Measurements from ENCODE around the gene TRIM69.

TRIM69 gene

DNA sequence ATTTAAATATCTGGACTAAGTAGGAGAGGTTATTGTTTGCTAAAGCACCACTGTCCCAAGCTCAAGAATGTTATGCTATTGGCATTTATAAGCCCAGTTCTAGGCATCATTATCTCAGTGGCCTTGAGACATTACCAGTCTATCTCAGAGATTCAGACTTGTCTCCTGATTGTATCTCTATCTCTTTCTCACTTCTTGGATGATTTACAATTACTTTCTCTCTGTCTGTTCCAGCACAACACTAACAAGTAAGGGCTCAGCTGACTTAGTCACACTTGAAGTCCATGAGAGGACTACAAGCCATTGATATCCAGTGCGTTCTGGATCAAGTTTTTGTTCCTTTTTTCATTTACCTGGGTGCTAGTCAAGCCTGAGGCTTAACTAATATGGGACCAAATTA lies 60.2 kb downstream of the TRIM69 start:
- no peak overlapping the region for H3K4me3 ChIP-seq (replicated peaks; ENCODE audit: low read depth, low read length)
- no peak for DNase-seq (ENCODE audit: extremely low read depth, low read depth)
- TF ChIP-seq, protein P1, sequence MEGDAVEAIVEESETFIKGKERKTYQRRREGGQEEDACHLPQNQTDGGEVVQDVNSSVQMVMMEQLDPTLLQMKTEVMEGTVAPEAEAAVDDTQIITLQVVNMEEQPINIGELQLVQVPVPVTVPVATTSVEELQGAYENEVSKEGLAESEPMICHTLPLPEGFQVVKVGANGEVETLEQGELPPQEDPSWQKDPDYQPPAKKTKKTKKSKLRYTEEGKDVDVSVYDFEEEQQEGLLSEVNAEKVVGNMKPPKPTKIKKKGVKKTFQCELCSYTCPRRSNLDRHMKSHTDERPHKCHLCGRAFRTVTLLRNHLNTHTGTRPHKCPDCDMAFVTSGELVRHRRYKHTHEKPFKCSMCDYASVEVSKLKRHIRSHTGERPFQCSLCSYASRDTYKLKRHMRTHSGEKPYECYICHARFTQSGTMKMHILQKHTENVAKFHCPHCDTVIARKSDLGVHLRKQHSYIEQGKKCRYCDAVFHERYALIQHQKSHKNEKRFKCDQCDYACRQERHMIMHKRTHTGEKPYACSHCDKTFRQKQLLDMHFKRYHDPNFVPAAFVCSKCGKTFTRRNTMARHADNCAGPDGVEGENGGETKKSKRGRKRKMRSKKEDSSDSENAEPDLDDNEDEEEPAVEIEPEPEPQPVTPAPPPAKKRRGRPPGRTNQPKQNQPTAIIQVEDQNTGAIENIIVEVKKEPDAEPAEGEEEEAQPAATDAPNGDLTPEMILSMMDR (IDR thresholded peaks at IDR 0.05; ENCODE audit: low read depth, low read length, missing control alignments), result no peak

GRCh38 chr15:44798826-44799225 lies 62.5 kb downstream of the TRIM69 start:
- H3K4me3 ChIP-seq (replicated peaks; ENCODE audit: low read depth, low read length), result no peak overlapping the region
- TF ChIP-seq, protein P1 (IDR thresholded peaks at IDR 0.05; ENCODE audit: low read depth, low read length, missing control alignments), result peak; percentile 12
- no peak for DNase-seq (ENCODE audit: extremely low read depth, low read depth)

GRCh38 chr15:44801364-44801763 lies 65.0 kb downstream of the TRIM69 start:
- TF ChIP-seq, protein P1 (IDR thresholded peaks at IDR 0.05; ENCODE audit: low read depth, low read length, missing control alignments), result no peak
- no peak overlapping the region for H3K4me3 ChIP-seq (replicated peaks; ENCODE audit: low read depth, low read length)
- no peak for DNase-seq (ENCODE audit: extremely low read depth, low read depth)

DNA sequence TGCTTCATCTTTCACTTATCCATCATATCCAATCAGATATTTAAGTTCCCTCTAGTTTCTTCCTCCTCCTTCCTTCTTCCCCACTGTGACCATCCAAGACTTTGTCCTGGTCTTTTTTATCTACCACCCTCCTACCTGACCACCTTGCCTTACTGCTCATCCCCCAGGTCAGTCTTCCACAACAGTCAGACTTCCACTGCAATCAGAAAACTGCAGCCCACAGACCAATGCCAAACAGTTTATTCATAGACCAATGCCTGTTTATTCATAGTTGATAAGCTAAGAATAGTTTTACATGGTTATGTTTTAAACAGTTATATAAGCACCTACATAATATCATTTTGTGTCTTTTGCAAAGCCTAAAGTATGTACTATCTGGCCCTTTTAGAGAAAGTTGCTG lies 65.5 kb downstream of the TRIM69 start:
- H3K4me3 ChIP-seq (replicated peaks; ENCODE audit: low read depth, low read length), result no peak overlapping the region
- DNase-seq (ENCODE audit: extremely low read depth, low read depth), result no peak
- TF ChIP-seq, protein P1 (IDR thresholded peaks at IDR 0.05; ENCODE audit: low read depth, low read length, missing control alignments), result no peak

DNA sequence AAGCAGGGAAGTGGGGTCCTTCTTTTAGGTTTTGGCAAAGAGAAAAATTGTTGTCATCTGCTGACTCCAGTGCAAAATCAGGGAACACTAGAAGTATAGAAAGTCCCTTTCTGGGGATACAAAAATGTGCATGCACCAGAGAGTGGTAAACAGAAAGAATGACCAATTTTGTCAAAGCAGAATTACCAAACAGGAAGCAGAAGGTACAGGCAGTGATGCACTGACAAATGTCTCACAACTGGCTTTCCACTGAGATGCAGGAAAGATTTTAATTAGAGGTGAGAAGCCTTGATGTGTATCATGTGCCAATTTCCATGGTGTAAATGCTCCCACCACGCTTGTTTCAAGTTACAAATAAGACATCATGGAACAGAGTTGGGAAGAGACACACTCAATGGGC lies 66.0 kb downstream of the TRIM69 start:
- no peak overlapping the region for H3K4me3 ChIP-seq (replicated peaks; ENCODE audit: low read depth, low read length)
- TF ChIP-seq, protein P1 (IDR thresholded peaks at IDR 0.05; ENCODE audit: low read depth, low read length, missing control alignments), result no peak
- no peak for DNase-seq (ENCODE audit: extremely low read depth, low read depth)

- no peak for DNase-seq (ENCODE audit: extremely low read depth, low read depth)
- TF ChIP-seq, protein P1 (IDR thresholded peaks at IDR 0.05; ENCODE audit: low read depth, low read length, missing control alignments), result no peak
- no peak overlapping the region for H3K4me3 ChIP-seq (replicated peaks; ENCODE audit: low read depth, low read length)
Observed at GRCh38 chr15:44804298-44805046, 68.1 kb downstream of the TRIM69 start.

- no peak overlapping the region for H3K4me3 ChIP-seq (replicated peaks; ENCODE audit: low read depth, low read length)
- TF ChIP-seq, protein P1 (IDR thresholded peaks at IDR 0.05; ENCODE audit: low read depth, low read length, missing control alignments), result no peak
- no peak for DNase-seq (ENCODE audit: extremely low read depth, low read depth)
Observed at GRCh38 chr15:44808557-44808956, 72.2 kb downstream of the TRIM69 start.

Measured in HFF-Myc (cell line).